Tibial nerve (tissue), 4 donors: ENCODE data around the gene SCEL. TPM values are rescaled to one million over a fixed set of nuclear protein-coding genes. Genes with fewer than 3 reads are reported as not detected.

ENCODE experiments used
- DNase-seq, 2 donors: peaks; one replicate each; pipeline ENCODE4 v3.0.0-alpha.2; 2019; ENCODE audit warnings: low spot score in 2 of 2
- H3K27ac ChIP-seq, 4 donors: fragments of 200-600 bp; sonication (generic) in 3 of 4; one replicate each; pipeline ENCODE4 v1.5.1; 2017 to 2019; ENCODE audit warnings: mild to moderate bottlenecking in 1 of 4
- H3K27me3 ChIP-seq, 2 donors: fragments of 200-600 bp; sonication (generic) in 1 of 2; one replicate each; pipeline versions ENCODE4 v1.5.1 to v1.6.0; 2017 to 2019
- H3K36me3 ChIP-seq, 3 donors: fragments of 200-600 bp; sonication (generic); one replicate each; pipeline ENCODE4 v1.5.1; 2018 to 2019
- H3K4me1 ChIP-seq, 4 donors: fragments of 200-600 bp; sonication (generic) in 3 of 4; one replicate each; pipeline ENCODE4 v1.5.1; 2017 to 2019
- H3K4me3 ChIP-seq, 4 donors: fragments of 200-600 bp; sonication (generic) in 3 of 4; one replicate each; pipeline ENCODE4 v1.5.1; 2017 to 2019; ENCODE audit warnings: mild to moderate bottlenecking in 1 of 4, moderate library complexity in 1 of 4
- H3K9me3 ChIP-seq, 4 donors: fragments of 200-600 bp; sonication (generic) in 3 of 4; one replicate each; pipeline ENCODE4 v1.5.1; 2017 to 2019
- CTCF ChIP-seq, 5 experiments: fragments of 200-600 bp in 3 of 5; fragments of 450-650 bp in 2 of 5; sonication (generic) in 3 of 5; IDR thresholded peaks; one replicate each; pipeline ENCODE4 v1.5.1; 2016 to 2019; ENCODE audit warnings: antibody characterized with exemption in 5 of 5, mild to moderate bottlenecking in 3 of 5, moderate library complexity in 2 of 5
- EP300 ChIP-seq, 2 donors: sonication (generic); formaldehyde crosslinking; IDR thresholded peaks; one replicate each; pipeline ENCODE4 v1.6.1; 2017; ENCODE audit warnings: antibody characterized with exemption in 2 of 2, mild to moderate bottlenecking in 1 of 2
- POLR2A ChIP-seq, 2 donors: fragments of 450-650 bp; IDR thresholded peaks; one replicate each; pipeline ENCODE4 v1.6.1; 2017; ENCODE audit warnings: antibody characterized with exemption in 2 of 2, mild to moderate bottlenecking in 2 of 2, moderate library complexity in 2 of 2
- WGBS, 2 donors: methylation state at CpG; one replicate each; pipeline ENCODE4 v1.1.5; 2018; 5-methylcytosine and 5-hydroxymethylcytosine counted together
- total RNA-seq, 4 donors: library from RNA; depleted of rRNA; stranded (reverse); fragments of >200 nt; gene quantifications; one replicate each; pipeline ENCODE4 v1.1.0, GENCODE V29; 2016

Gene SCEL
- total RNA-seq, 4 donors from 2014 or later: not detected

GRCh38 chr13:77497350-77497749, 38.2 kb upstream of the SCEL start:
- H3K36me3 ChIP-seq: no peaks in the 10 kb centered on the region
- H3K4me1 ChIP-seq: no peaks in the 10 kb centered on the region
- WGBS, 2 donors: 84 to 85% methylated on average over 3 of the region's 3 CpGs
- H3K9me3 ChIP-seq: no peaks in the 10 kb centered on the region
- TF ChIP-seq EP300 (IDR thresholded peaks at IDR 0.05) (no peak), POLR2A (IDR thresholded peaks at IDR 0.05) (no peak)
- no peak for DNase-seq
- H3K27ac ChIP-seq: no peak overlapping the region
- H3K27me3 ChIP-seq: no peaks in the 10 kb centered on the region
- no peak overlapping the region for H3K4me3 ChIP-seq

- no peaks in the 10 kb centered on the region for H3K4me1 ChIP-seq
- H3K27me3 ChIP-seq: no peaks in the 10 kb centered on the region
- no peaks in the 10 kb centered on the region for H3K9me3 ChIP-seq
- no peak for DNase-seq
- H3K4me3 ChIP-seq: no peak overlapping the region
- no peak for TF ChIP-seq CTCF (IDR thresholded peaks at IDR 0.05)
- H3K36me3 ChIP-seq: no peaks in the 10 kb centered on the region
- H3K27ac ChIP-seq: no peak overlapping the region
Measured at GRCh38 chr13:77497835-77498234, 37.7 kb upstream of the SCEL start.

GRCh38 chr13:77502104-77502720, 33.3 kb upstream of the SCEL start:
- DNase-seq: no peak

GRCh38 chr13:77503398-77503797, 32.1 kb upstream of the SCEL start:
- no peaks in the 10 kb centered on the region for H3K4me1 ChIP-seq
- TF ChIP-seq CTCF (IDR thresholded peaks at IDR 0.05) (no peak), POLR2A (IDR thresholded peaks at IDR 0.05) (no peak), EP300 (IDR thresholded peaks at IDR 0.05) (no peak)
- H3K4me3 ChIP-seq: no peak overlapping the region
- no peaks in the 10 kb centered on the region for H3K9me3 ChIP-seq
- 71 to 90% methylated on average over 5 of the region's 5 CpGs for WGBS, 2 donors
- no peaks in the 10 kb centered on the region for H3K27me3 ChIP-seq
- no peak overlapping the region for H3K27ac ChIP-seq
- H3K36me3 ChIP-seq: no peaks in the 10 kb centered on the region
- DNase-seq: no peak

More at GRCh38 chr13:77502104-77502720, 33.3 kb upstream of the SCEL start:
- H3K27me3 ChIP-seq: no peaks in the 10 kb centered on the region
- no peak overlapping the region for H3K4me3 ChIP-seq
- H3K27ac ChIP-seq: no peak overlapping the region
- no peaks in the 10 kb centered on the region for H3K9me3 ChIP-seq
- H3K36me3 ChIP-seq: no peaks in the 10 kb centered on the region
- WGBS, 2 donors: 76 to 91% methylated on average over 4 of the region's 4 CpGs
- no peaks in the 10 kb centered on the region for H3K4me1 ChIP-seq
- TF ChIP-seq POLR2A (IDR thresholded peaks at IDR 0.05) (no peak), CTCF (IDR thresholded peaks at IDR 0.05) (no peak), EP300 (IDR thresholded peaks at IDR 0.05) (no peak)

- TF ChIP-seq POLR2A (IDR thresholded peaks at IDR 0.05) (no peak), EP300 (IDR thresholded peaks at IDR 0.05) (no peak), CTCF (IDR thresholded peaks at IDR 0.05) (peak in 2 of 5 experiments; percentile 12 to 37)
- Histone ChIP-seq H3K36me3 (no peaks in the 10 kb centered on the region), H3K27ac (no peak overlapping the region), H3K4me3 (no peak overlapping the region), H3K4me1 (peaks cover 0 to 9% (median 2%) of the 10 kb centered on the region in 4 donors), H3K9me3 (no peaks in the 10 kb centered on the region), H3K27me3 (no peaks in the 10 kb centered on the region)
- 96% methylated on average over 3 of the region's 3 CpGs for WGBS, 2 donors
- no peak for DNase-seq
Measured at GRCh38 chr13:77506874-77507273, 28.6 kb upstream of the SCEL start.
